NT2/D1 (cell line): ENCODE data around the gene ACVR1B.

Experiments used
- SUZ12 ChIP-seq: IDR thresholded peaks from 2 replicates; pipeline ENCODE4 v1.6.1; 2011; ENCODE audit not compliant: insufficient read length, insufficient read depth; ENCODE audit errors: extremely low read depth
- YY1 ChIP-seq: IDR thresholded peaks from 2 replicates; pipeline ENCODE4 v1.6.1; 2011; ENCODE audit not compliant: insufficient read length, insufficient read depth
- ZNF274 ChIP-seq: IDR thresholded peaks from 2 replicates; pipeline ENCODE4 v1.6.1; 2011; ENCODE audit warnings: mild to moderate bottlenecking, low read depth, low read length

GRCh38 chr12:52014567-52015530 is 63.4 kb downstream of the ACVR1B start:
- TF ChIP-seq YY1 (no peak), ZNF274 (no peak), SUZ12 (no peak)
